Measurements from ENCODE around the gene ST3GAL4. TPM values are rescaled to one million over a fixed set of nuclear protein-coding genes. Genes with fewer than 3 reads are reported as not detected.

The ST3GAL4 gene
- total RNA-seq, 1 experiment from 2014 or later = 13.1 TPM

GRCh38 chr11:126403658-126404057, 48.2 kb downstream of the ST3GAL4 start:
- no peaks in the 10 kb centered on the region for H3K27me3 ChIP-seq (ENCODE audit: insufficient read depth, low read length)
- POLR2A ChIA-PET = no interaction called here
- H3K79me2 ChIP-seq (ENCODE audit: insufficient read depth, low read length) = no peaks in the 10 kb centered on the region
- H3K4me2 ChIP-seq (ENCODE audit: low read length) = no peak overlapping the region; the same call in 1 of the 2 replicates
- no peak overlapping the region for H3K27ac ChIP-seq (ENCODE audit: low read depth, low read length)
- TF ChIP-seq JUND (IDR thresholded peaks at IDR 0.05) = no peak
- TF ChIP-seq ELF1 (IDR thresholded peaks at IDR 0.05; ENCODE audit: borderline replicate concordance, low read depth) = no peak
- TF ChIP-seq POLR2AphosphoS5 (IDR thresholded peaks at IDR 0.05; ENCODE audit: low read depth, low read length) = no peak
- RAD21 ChIA-PET (ENCODE audit: low non-redundant PET in 1 of 2, low total read pairs in 2 of 2, uncharacterized antibody in 2 of 2, unreplicated experiment in 2 of 2) = no interaction called here
- intact Hi-C loops (cut with micrococcal nuclease) = loop anchor here (2.0 kb wide), 1 partner anchor 49 kb away; the partner anchor contains the start of gene ST3GAL4
- DNase-seq (ENCODE audit: low read depth, low spot score) (no peak), ATAC-seq (no peak)
- H3K4me3 ChIP-seq (replicated peaks in 1 of 2; ENCODE audit: low read depth in 1 of 2, low read length in 2 of 2) = no peak overlapping the region
- BruUV-seq (replicated peaks) = no TSS peak
- no peaks in the 10 kb centered on the region for H4K20me1 ChIP-seq (ENCODE audit: insufficient read depth)
- H3K9me2 ChIP-seq (ENCODE audit: insufficient read depth) = no peaks in the 10 kb centered on the region
- H3K36me3 ChIP-seq (ENCODE audit: control insufficient read depth in 1 of 2, insufficient read depth in 2 of 2, low read length in 2 of 2) = no peaks in the 10 kb centered on the region; a peak in 1 of 4 replicates
- no peak overlapping the region for H3K9ac ChIP-seq (ENCODE audit: low read length)
- CTCF ChIA-PET = no interaction called here
- peaks cover 34 to 42% of the 10 kb centered on the region in 2 experiments for H3K4me1 ChIP-seq (ENCODE audit: control insufficient read depth in 1 of 2, insufficient read depth in 2 of 2, low read length in 2 of 2)
- H3K9me3 ChIP-seq (ENCODE audit: control insufficient read depth in 1 of 2, insufficient read depth in 1 of 2, low read depth in 1 of 2, low read length in 2 of 2) = no peaks in the 10 kb centered on the region
- no peak overlapping the region for H2AFZ ChIP-seq (ENCODE audit: low read depth, low read length, poor library complexity, severe bottlenecking)

GRCh38 chr11:126404367-126404766, 48.9 kb downstream of the ST3GAL4 start:
- Histone ChIP-seq H2AFZ (ENCODE audit: low read depth, low read length, poor library complexity, severe bottlenecking) (no peak overlapping the region), H3K27me3 (ENCODE audit: insufficient read depth, low read length) (no peaks in the 10 kb centered on the region), H4K20me1 (ENCODE audit: insufficient read depth) (no peaks in the 10 kb centered on the region), H3K79me2 (ENCODE audit: insufficient read depth, low read length) (no peaks in the 10 kb centered on the region), H3K27ac (ENCODE audit: low read depth, low read length) (no peak overlapping the region), H3K36me3 (ENCODE audit: control insufficient read depth in 1 of 2, insufficient read depth in 2 of 2, low read length in 2 of 2) (no peaks in the 10 kb centered on the region; a peak in 1 of 4 replicates), H3K4me1 (ENCODE audit: control insufficient read depth in 1 of 2, insufficient read depth in 2 of 2, low read length in 2 of 2) (peaks cover 34 to 42% of the 10 kb centered on the region in 2 experiments), H3K9me3 (ENCODE audit: control insufficient read depth in 1 of 2, insufficient read depth in 1 of 2, low read depth in 1 of 2, low read length in 2 of 2) (no peaks in the 10 kb centered on the region), H3K9me2 (ENCODE audit: insufficient read depth) (no peaks in the 10 kb centered on the region), H3K4me3 (replicated peaks in 1 of 2; ENCODE audit: low read depth in 1 of 2, low read length in 2 of 2) (no peak overlapping the region), H3K9ac (ENCODE audit: low read length) (no peak overlapping the region), H3K4me2 (ENCODE audit: low read length) (peak overlapping the region; percentile 69)
- no peak for TF ChIP-seq ZNF274 (IDR thresholded peaks at IDR 0.05; ENCODE audit: low read depth, low read length)
- TF ChIP-seq EZH2 (IDR thresholded peaks at IDR 0.05) = no peak
- no peak for TF ChIP-seq POLR2AphosphoS5 (IDR thresholded peaks at IDR 0.05; ENCODE audit: low read depth, low read length)
- no peak for TF ChIP-seq ZFX (IDR thresholded peaks at IDR 0.05)
- DNase-seq (ENCODE audit: low read depth, low spot score) (no peak), ATAC-seq (peak; percentile 6; the same call in 1 of the 2 replicates)
- RAD21 ChIA-PET (ENCODE audit: low non-redundant PET in 1 of 2, low total read pairs in 2 of 2, uncharacterized antibody in 2 of 2, unreplicated experiment in 2 of 2) = no interaction called here
- intact Hi-C loops (cut with micrococcal nuclease) = loop anchor here (2.0 kb wide), 1 partner anchor 50 kb away; the partner anchor contains the start of gene ST3GAL4
- no TSS peak for BruUV-seq (replicated peaks)
- POLR2A ChIA-PET = no interaction called here
- CTCF ChIA-PET = no interaction called here

Data from HCT116 (cell line).